Thyroid gland (tissue), 4 donors: ENCODE data around the gene COL4A4.

Experiments
- CTCF ChIP-seq, 6 experiments: fragments of 200-600 bp in 3 of 6; fragments of 450-650 bp in 3 of 6; sonication (generic) in 3 of 6; IDR thresholded peaks; one replicate each; pipeline ENCODE4 v1.5.1; 2016 to 2019; ENCODE audit warnings: antibody characterized with exemption in 6 of 6, mild to moderate bottlenecking in 2 of 6, inconsistent platforms in 1 of 6, moderate library complexity in 1 of 6
- POLR2A ChIP-seq, 2 donors: fragments of 450-650 bp; IDR thresholded peaks; one replicate each; pipeline ENCODE4 v1.6.1; 2017; ENCODE audit warnings: antibody characterized with exemption in 2 of 2, mild to moderate bottlenecking in 2 of 2, moderate library complexity in 1 of 2

GRCh38 chr2:227141301-227141700 is 22.7 kb downstream of the COL4A4 start:
- TF ChIP-seq CTCF (IDR thresholded peaks at IDR 0.05) = no peak
- TF ChIP-seq POLR2A (IDR thresholded peaks at IDR 0.05) = no peak
